Measurements from ENCODE around the gene BUD23.
A peak's percentile ranks its signal among the peaks of the same experiment; 100 is the strongest.
"Not testable (repeated sequence)": the region's sequence is repeated elsewhere in the genome, so short reads cannot be mapped to it uniquely, and the experiment has no call there.

BUD23 gene, protein sequence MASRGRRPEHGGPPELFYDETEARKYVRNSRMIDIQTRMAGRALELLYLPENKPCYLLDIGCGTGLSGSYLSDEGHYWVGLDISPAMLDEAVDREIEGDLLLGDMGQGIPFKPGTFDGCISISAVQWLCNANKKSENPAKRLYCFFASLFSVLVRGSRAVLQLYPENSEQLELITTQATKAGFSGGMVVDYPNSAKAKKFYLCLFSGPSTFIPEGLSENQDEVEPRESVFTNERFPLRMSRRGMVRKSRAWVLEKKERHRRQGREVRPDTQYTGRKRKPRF

DNA sequence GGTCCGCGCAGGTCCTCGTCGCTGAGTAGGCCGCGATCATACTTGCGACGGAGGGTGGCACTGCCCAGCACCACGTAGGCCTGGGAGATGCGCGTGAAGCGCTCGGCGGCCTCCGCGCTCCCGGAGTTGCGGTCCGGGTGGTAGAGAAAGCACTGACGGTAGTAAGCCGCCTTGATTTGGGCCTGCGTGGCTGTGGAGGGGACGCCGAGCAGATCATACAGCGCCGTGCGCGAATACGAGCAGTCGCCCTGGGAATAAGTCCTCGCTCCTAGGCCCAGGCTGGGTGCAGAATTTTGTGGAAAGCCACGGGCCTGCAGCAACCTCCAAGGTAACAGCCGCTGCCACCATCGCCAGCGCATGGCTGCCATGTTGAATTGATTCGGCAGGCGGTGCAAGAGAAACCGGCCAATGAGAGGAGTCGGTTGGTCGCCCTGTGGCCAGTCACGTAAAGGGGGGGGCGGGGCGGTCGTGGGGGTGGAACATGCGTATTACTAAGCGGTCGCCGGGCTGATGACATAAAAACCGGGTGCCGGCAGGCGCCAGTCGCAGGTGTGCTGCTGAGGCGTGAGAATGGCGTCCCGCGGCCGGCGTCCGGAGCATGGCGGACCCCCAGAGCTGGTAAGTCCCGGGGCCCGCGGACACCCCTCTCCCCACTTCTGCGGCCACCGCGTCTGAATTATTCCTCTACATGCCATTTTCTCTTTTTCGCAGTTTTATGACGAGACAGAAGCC lies at the start of gene BUD23, which contains the start of gene DNAJC30:
Gene BUD23 (plus strand): TSS at position 542 of the 732 bp plus-strand sequence. CDS start 29 bp downstream, at position 571.
Gene DNAJC30 (minus strand): TSS at position 398 of the 732 bp plus-strand sequence. CDS start 30 bp downstream, at position 368.
- peak; percentile 90 to 97 (median 96) for DNase-seq (ENCODE audit: low read depth in 2 of 3, low spot score in 2 of 3)

DNA sequence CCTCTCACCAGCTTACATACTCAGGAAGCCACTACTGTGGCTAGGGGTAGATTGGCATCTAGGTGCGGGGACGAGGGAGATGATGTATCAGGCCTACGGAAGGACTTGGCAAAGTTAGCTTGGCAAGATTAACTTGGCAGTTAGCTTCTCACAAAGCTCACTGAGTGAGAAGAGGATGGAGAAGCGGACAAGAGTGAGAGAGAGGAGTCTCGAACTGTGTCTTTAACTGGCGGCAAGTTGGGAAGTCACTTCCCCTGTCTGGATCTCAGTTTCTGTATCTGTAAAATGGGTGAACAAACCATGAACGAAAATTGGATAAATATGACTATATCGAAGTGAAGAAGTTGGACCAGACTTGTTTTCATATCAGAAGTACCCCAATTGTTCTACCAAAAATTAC lies 49.6 kb upstream of the BUD23 start:
- DNase-seq (ENCODE audit: low read depth in 2 of 3, low spot score in 2 of 3): no peak

GRCh38 chr7:73635428-73636200 lies 47.8 kb upstream of the BUD23 start:
- DNase-seq (ENCODE audit: low read depth in 2 of 3, low spot score in 2 of 3): no peak

- DNase-seq (ENCODE audit: low read depth in 2 of 3, low spot score in 2 of 3): no peak
These were observed 44.5 kb upstream of the BUD23 start for GRCh38 chr7:73638911-73639310.

DNA sequence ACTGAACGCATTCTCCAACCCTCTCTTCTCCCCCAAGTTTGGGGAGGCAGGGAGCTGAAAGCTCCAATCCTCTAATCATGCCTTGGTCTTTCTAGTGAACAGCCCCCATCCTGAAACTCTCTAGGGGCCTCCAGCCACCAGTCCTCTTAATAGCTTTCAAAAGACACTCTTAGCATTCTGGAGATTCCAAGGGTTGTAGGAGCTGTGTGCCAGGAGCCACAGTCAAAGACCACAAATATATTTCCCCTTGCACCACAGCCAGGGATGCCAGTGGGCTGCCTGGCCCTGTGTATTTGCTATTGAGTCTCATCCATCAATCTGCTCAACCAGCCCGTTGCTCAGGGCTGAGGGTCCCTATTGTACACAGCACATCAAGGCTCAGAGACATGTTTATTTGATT lies 40.6 kb upstream of the BUD23 start:
- no peak for DNase-seq (ENCODE audit: low read depth in 2 of 3, low spot score in 2 of 3)

GRCh38 chr7:73644688-73645286 lies 38.6 kb upstream of the BUD23 start:
- no peak for DNase-seq (ENCODE audit: low read depth in 2 of 3, low spot score in 2 of 3)

DNA sequence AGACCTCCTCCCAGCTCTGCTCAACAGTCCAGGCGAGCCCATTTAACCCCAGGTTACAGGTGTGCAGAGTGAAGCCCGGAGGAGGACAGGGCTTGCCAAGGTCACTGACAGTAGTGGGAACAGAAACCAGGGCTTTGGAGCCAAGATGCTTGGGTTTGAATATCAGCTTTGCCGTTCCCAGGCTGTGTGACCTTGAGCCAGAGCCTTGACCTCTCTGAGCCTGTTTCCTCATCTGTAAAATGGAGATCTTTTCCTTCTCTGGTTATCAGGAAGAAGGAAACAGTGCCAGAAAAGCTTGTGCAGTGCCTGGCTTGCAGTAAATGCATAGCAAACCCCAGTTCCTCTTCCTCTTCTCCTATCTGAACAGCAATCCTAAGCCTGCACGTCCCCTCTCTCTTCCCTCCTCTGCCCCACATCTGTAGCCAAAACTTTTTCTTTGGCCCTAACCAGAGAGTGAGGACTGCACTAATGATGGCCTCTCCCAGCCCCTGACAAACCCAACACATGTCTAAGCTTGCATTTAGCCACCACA lies 37.7 kb upstream of the BUD23 start:
- DNase-seq (ENCODE audit: low read depth in 2 of 3, low spot score in 2 of 3): no peak

- DNase-seq (ENCODE audit: low read depth in 2 of 3, low spot score in 2 of 3): no peak
These were observed 36.3 kb upstream of the BUD23 start for GRCh38 chr7:73646785-73647724.

- no peak for DNase-seq (ENCODE audit: low read depth in 2 of 3, low spot score in 2 of 3)
These were observed 35.4 kb upstream of the BUD23 start for GRCh38 chr7:73647725-73648592.

DNA sequence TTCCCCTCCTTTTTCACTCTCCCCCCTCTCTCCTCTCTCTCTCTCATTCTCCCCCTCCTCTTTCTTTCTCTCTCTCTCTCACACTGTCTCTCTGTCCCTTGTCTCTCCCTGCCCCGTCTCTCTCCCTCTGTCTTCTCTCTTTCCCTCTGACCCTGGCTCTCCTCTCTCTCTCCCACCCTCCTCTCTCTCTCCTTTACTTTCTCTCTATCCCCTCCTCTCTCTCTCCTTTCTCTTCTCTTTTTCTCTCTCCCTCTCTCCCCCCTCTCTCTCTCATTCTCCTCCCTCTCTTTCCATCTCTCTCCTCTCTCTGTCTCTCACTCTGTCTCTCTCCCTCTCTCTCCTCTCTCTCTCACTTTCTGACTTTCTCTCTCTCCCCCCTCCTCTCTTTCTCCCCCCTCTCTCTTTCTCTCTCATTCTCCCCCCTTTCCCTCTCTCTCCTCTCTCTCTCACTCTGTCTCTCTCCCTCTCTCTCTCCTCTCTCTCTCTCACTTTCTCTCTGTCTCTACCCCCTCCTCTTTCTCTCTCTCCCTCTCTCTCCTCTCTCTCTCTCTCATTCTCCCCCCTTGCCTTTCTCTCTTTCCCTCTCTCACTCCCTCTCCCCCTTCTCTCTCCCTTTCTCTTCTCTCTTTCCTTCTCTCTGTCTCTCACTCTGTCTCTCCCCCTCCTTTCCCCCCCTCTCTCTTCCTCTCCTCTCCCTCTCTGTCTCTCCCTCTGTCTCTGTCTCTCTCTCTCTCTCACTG lies 34.6 kb upstream of the BUD23 start:
- DNase-seq (ENCODE audit: low read depth in 2 of 3, low spot score in 2 of 3): no peak

DNA sequence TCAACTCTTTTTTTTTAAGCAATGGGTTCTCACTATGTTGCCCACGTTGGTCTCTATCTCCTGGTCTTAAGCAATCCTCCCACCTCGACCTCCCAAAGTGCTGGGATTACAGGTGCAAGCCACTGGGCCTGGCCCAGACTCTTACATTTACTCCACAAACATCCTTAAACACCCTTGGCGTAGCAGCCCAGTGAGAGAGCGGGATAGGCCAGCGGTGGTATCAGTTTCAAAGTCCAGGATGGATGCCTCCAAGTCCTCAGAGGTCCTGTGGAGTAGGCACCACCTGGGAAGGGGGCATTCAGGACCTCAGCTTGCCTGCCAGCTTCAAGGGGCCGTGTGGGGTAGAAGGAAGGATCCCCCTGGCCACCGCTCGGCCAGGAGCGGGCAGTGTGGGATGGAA lies 33.8 kb upstream of the BUD23 start:
- DNase-seq (ENCODE audit: low read depth in 2 of 3, low spot score in 2 of 3): no peak

DNA sequence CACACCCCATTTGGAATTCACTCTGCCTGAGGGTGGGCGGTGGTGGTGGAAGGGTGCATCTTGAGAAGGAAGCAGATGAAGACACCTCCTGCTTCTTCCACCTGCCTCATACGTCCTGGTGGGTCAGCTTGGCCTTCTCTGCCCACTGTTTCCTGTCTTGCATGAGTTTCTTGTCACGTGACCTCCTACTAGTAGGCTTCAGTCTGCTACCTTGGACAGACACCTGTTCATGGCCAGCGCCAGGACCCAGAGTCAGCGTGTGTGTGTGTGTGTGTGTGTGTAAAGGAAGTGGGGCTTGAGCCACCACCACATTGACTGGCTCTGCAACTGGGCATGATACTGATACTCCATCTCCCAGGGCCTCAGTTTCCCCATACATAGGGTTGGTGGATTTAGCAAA lies 32.9 kb upstream of the BUD23 start:
- no peak for DNase-seq (ENCODE audit: low read depth in 2 of 3, low spot score in 2 of 3)

DNA sequence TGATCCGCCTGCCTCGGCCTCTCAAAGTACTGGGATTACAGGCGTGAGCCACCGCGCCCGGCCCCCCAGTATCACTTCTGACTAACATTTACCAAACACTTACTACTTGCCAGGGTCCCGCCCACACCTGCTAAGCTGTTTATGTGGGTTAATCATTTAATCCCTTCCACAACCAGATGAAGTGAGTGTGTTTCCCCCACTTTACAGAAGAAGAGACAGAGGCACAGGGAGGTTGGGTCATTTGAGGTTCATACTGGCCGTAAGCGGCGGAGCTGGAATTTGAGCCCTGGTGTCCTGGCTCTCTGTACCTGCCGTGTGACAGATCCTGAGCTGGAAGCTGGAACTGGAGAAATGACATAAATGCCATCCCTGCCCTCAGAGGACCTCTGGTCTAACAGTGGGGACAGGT lies 30.9 kb upstream of the BUD23 start:
- DNase-seq (ENCODE audit: low read depth in 2 of 3, low spot score in 2 of 3): no peak

GRCh38 chr7:73655309-73655708 lies 28.1 kb upstream of the BUD23 start:
- DNase-seq (ENCODE audit: low read depth in 2 of 3, low spot score in 2 of 3): not testable (repeated sequence)

GRCh38 chr7:73659983-73660382 lies 23.4 kb upstream of the BUD23 start:
- no peak for DNase-seq (ENCODE audit: low read depth in 2 of 3, low spot score in 2 of 3)

DNA sequence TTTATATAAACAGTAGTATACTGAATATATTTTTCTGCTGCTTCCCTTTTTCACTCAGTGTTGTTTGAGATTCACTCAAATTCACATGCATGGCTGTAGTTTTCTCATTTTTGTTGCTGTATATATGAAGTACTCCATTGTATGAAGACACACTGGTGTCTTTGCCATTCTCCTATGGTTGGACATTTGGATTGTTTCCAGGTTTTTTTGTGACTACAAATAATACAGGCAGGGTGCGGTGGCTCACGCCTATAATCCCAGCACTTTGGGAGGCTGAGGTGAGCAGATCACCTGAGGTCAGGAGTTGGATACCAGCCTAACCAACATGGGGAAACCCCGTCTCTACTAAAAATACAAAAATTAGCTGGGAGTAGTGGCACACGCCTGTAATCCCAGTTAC lies 22.8 kb upstream of the BUD23 start:
- not testable (repeated sequence) for DNase-seq (ENCODE audit: low read depth in 2 of 3, low spot score in 2 of 3)

DNA sequence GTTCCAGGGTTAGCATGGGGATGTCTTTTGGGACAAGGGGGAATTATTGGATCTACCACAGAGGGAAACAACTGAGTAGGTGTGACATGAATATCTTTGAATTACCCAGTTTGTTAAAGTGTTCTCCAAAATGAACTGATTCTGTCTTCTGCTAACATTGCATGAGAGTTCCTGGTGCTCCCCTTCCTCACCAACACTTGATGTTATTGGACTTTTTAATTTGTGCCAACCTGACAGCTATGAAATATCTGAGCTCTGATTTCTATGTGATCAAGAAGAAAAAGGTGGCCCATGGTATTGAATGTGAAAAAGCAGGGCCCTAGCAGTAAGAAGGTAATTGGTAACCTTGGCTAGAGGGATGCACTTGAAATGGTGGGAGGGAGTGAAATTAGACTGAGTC lies 20.4 kb upstream of the BUD23 start:
- DNase-seq (ENCODE audit: low read depth in 2 of 3, low spot score in 2 of 3): no peak

GRCh38 chr7:73667344-73668102 lies 15.9 kb upstream of the BUD23 start, which contains the start of gene VPS37D:
Gene VPS37D, plus strand, starts transcription at chr7:73667831. Its CDS starts 128 bp downstream, at chr7:73667959.
- DNase-seq (ENCODE audit: low read depth in 2 of 3, low spot score in 2 of 3): peak; percentile 86 to 98 (median 97)
